B cell (primary cell): ENCODE results near the gene FRYL. TPM values are rescaled to one million over a fixed set of nuclear protein-coding genes. Genes with fewer than 3 reads are reported as not detected.
"Not testable (repeated sequence)": the region's sequence is repeated elsewhere in the genome, so short reads cannot be mapped to it uniquely, and the experiment has no call there.

ENCODE experiments used
- ATAC-seq: fragments of 200-7000 bp; cut with Tn5 transposase; one replicate; pipeline ENCODE4 v1.10.0; 2021; ENCODE audit warnings: low read depth, mild to moderate bottlenecking, moderate number of reproducible peaks, moderate library complexity
- CTCF ChIA-PET: fragments of 350-600 bp; sonication (Branson Sonifier 250); formaldehyde crosslinking; loops from one replicate; lab custom pipeline; 2021; ENCODE audit warnings: antibody characterized with exemption, inconsistent platforms; lab: Charles Lee
- POLR2A ChIA-PET: fragments of 350-600 bp; sonication (Branson Sonifier 250); formaldehyde crosslinking; loops from one replicate; lab custom pipeline; 2021; ENCODE audit warnings: antibody characterized with exemption; lab: Charles Lee
- DNase-seq: peaks from one replicate; pipeline ENCODE4 v3.0.0; 2013
- H2AFZ ChIP-seq: 2 replicates; pipeline ENCODE4 v1.6.1; 2012; ENCODE audit warnings: mild to moderate bottlenecking, low read depth, low read length; ENCODE audit not compliant: insufficient read depth, poor library complexity, severe bottlenecking
- H3K27ac ChIP-seq, 2 donors: 1 replicate in 1 of 2; 2 replicates in 1 of 2; pipeline ENCODE4 v1.5.1; 2012 to 2013; ENCODE audit warnings: low read length in 2 of 2, mild to moderate bottlenecking in 2 of 2, moderate library complexity in 1 of 2
- H3K27me3 ChIP-seq, 4 experiments: fragments of 200-600 bp in 1 of 4; sonication (generic) in 1 of 4; replicated peaks in 1 of 4; 1 replicate in 2 of 4; 2 replicates in 2 of 4; pipeline versions ENCODE4 v1.6.1 to v1.7.0; 2013 to 2016; ENCODE audit warnings: low read length in 3 of 4, mild to moderate bottlenecking in 2 of 4, mixed read lengths in 1 of 4, moderate library complexity in 1 of 4; ENCODE audit not compliant: insufficient read depth in 4 of 4, control insufficient read depth in 3 of 4; ENCODE audit errors: control extremely low read depth in 1 of 4
- H3K36me3 ChIP-seq, 2 experiments: replicated peaks in 1 of 2; 1 replicate in 1 of 2; 2 replicates in 1 of 2; pipeline versions ENCODE4 v1.6.1 to v1.7.1; 2013; ENCODE audit warnings: low read length in 1 of 2; ENCODE audit not compliant: insufficient read depth in 2 of 2, control insufficient read depth in 1 of 2; ENCODE audit errors: control extremely low read depth in 1 of 2, extremely low read depth in 1 of 2
- H3K4me1 ChIP-seq, 2 donors: fragments of 200-600 bp in 1 of 2; sonication (generic) in 1 of 2; 1 replicate in 1 of 2; 2 replicates in 1 of 2; pipeline versions ENCODE4 v1.5.1 to v1.6.1; 2013 to 2017; ENCODE audit warnings: low read length in 2 of 2; ENCODE audit not compliant: control insufficient read depth in 2 of 2, insufficient read depth in 2 of 2
- H3K4me2 ChIP-seq: replicated peaks from 2 replicates; pipeline ENCODE3; 2012; ENCODE audit warnings: mild to moderate bottlenecking, low read depth, low read length; ENCODE audit not compliant: poor library complexity, severe bottlenecking
- H3K4me3 ChIP-seq, 5 experiments: fragments of 200-600 bp in 1 of 5; sonication (generic) in 1 of 5; 1 replicate in 3 of 5; 2 replicates in 2 of 5; pipeline versions ENCODE4 v1.5.1 to v1.7.0; 2011 to 2016; ENCODE audit warnings: low read length in 4 of 5, mild to moderate bottlenecking in 4 of 5, low read depth in 2 of 5, control low read depth in 1 of 5, moderate library complexity in 1 of 5; ENCODE audit not compliant: insufficient read depth in 1 of 5; ENCODE audit errors: control extremely low read depth in 1 of 5, extremely low read depth in 1 of 5
- H3K79me2 ChIP-seq: fragments of 200-600 bp; sonication (generic); one replicate; pipeline ENCODE4 v1.6.0; 2016; ENCODE audit warnings: low read length; ENCODE audit not compliant: control insufficient read depth, insufficient read depth
- H3K9ac ChIP-seq: fragments of 200-600 bp; sonication (generic); 2 replicates; pipeline ENCODE4 v1.6.1; 2017; ENCODE audit warnings: mild to moderate bottlenecking, low read length, moderate library complexity
- H3K9me3 ChIP-seq, 3 donors: one replicate each; pipeline versions ENCODE4 v1.6.1 to v1.7.1; 2013; ENCODE audit warnings: low read length in 2 of 3; ENCODE audit not compliant: control insufficient read depth in 2 of 3, insufficient read depth in 1 of 3; ENCODE audit errors: control extremely low read depth in 1 of 3
- H4K20me1 ChIP-seq: 2 replicates; pipeline ENCODE4 v1.6.0; 2012; ENCODE audit warnings: mild to moderate bottlenecking, low read length; ENCODE audit not compliant: insufficient read depth, control insufficient read depth, poor library complexity, severe bottlenecking
- H3K27ac Mint-ChIP-seq: one replicate; pipeline ENCODE4 v1.8.0; 2021; ENCODE audit warnings: mixed read lengths
- H3K27me3 Mint-ChIP-seq: one replicate; pipeline ENCODE4 v1.8.0; 2021; ENCODE audit warnings: mixed read lengths
- H3K4me1 Mint-ChIP-seq: one replicate; pipeline ENCODE4 v1.8.0; 2021; ENCODE audit warnings: mixed read lengths
- H3K4me3 Mint-ChIP-seq: one replicate; pipeline ENCODE4 v1.8.0; 2021; ENCODE audit warnings: mixed read lengths
- H3K9me3 Mint-ChIP-seq: one replicate; pipeline ENCODE4 v1.8.0; 2022; ENCODE audit warnings: mixed read lengths; ENCODE audit not compliant: insufficient read depth
- EZH2 ChIP-seq: IDR thresholded peaks from 2 replicates; pipeline ENCODE4 v1.6.1; 2012; ENCODE audit warnings: borderline replicate concordance, low read depth, mild to moderate bottlenecking, moderate library complexity, low read length; ENCODE audit not compliant: insufficient read depth, poor library complexity, severe bottlenecking
- WGBS: methylation state at CpG from one replicate; pipeline ENCODE4 v1.1.5; 2013; ENCODE audit warnings: missing lambda C conversion rate; ENCODE audit not compliant: insufficient coverage; 5-methylcytosine and 5-hydroxymethylcytosine counted together
- intact Hi-C: fragments of 100-400 bp; cut with micrococcal nuclease; formaldehyde crosslinking; loops from one replicate; pipeline ENCODE4 v1.10.0; 2022
- polyA plus RNA-seq: library from polyadenylated mRNA; depleted of rRNA; stranded (reverse); fragments of >200 nt; gene quantifications from 2 replicates; pipeline ENCODE4 v1.2.3, GENCODE V29; 2012
- total RNA-seq, 2 donors: library from RNA; stranded (reverse); fragments of 120-200 nt in 1 of 2; gene quantifications; 1 replicate in 1 of 2; 2 replicates in 1 of 2; pipeline versions ENCODE4 v1.2.3 to v1.2.4, GENCODE V29; 2013 to 2022
- TF ChIP-seq, protein P1 (sequence below): fragments of 200-600 bp; IDR thresholded peaks from one replicate; pipeline ENCODE4 v1.8.0; 2022; ENCODE audit warnings: antibody characterized with exemption, mild to moderate bottlenecking

FRYL gene
- total and polyA plus RNA-seq, 2 donors (not counting 1 experiment from before 2014, with no cell fraction given), result 15.5 to 138 TPM

DNA sequence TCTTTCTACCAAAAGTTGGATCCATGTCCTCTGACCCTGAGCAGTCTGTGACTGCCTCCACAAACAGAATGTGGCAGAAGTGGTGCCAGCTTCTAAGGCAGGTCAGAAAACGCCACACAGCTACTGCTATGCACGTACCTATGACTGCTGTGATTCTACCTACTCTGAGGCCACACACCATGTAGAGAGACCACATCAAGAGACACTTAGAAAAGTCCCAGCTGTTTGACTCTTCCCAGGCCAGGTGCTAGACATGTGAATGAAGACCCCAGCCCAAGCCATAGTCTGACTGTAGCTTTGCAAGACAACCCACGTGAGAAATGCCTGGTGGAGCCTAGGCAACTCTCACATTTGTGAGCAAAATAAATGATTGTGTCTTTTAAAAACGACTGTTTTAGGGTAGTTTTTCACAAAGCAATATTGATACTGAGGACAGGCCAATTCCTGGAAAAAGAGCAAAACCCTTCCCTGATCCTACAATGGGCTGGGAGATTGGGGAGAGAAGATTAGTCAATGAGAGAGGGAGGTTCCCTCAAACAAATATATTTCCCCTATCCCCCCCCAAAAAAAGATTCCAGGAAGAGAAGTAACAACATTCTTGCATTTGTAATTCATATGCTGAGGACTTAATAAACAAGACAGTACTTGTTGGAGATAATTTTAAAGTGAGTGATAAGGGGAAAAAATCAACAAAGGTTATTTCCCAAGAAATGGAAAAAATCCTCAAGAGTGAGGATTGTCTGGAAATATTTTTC lies 33.3 kb downstream of the FRYL start:
- DNase-seq (no peak), ATAC-seq (no peak)
- no peaks in the 10 kb centered on the region for H3K27me3 Mint-ChIP-seq
- H3K79me2 ChIP-seq, result peaks cover 97% of the 10 kb centered on the region
- peaks cover 60% of the 10 kb centered on the region for H4K20me1 ChIP-seq
- TF ChIP-seq, protein P1, sequence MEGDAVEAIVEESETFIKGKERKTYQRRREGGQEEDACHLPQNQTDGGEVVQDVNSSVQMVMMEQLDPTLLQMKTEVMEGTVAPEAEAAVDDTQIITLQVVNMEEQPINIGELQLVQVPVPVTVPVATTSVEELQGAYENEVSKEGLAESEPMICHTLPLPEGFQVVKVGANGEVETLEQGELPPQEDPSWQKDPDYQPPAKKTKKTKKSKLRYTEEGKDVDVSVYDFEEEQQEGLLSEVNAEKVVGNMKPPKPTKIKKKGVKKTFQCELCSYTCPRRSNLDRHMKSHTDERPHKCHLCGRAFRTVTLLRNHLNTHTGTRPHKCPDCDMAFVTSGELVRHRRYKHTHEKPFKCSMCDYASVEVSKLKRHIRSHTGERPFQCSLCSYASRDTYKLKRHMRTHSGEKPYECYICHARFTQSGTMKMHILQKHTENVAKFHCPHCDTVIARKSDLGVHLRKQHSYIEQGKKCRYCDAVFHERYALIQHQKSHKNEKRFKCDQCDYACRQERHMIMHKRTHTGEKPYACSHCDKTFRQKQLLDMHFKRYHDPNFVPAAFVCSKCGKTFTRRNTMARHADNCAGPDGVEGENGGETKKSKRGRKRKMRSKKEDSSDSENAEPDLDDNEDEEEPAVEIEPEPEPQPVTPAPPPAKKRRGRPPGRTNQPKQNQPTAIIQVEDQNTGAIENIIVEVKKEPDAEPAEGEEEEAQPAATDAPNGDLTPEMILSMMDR, result no peak
- TF ChIP-seq EZH2, result no peak
- no peak overlapping the region for H3K4me3 Mint-ChIP-seq
- no peaks in the 10 kb centered on the region for H3K36me3 ChIP-seq
- no peak overlapping the region for H3K4me2 ChIP-seq
- H3K9me3 ChIP-seq, result no peaks in the 10 kb centered on the region
- no peak overlapping the region for H3K27ac Mint-ChIP-seq
- H3K27ac ChIP-seq, result no peak overlapping the region
- no peak overlapping the region for H2AFZ ChIP-seq
- no peak overlapping the region for H3K4me3 ChIP-seq
- intact Hi-C loops, result no loop called here
- peaks cover 67% of the 10 kb centered on the region for H3K4me1 Mint-ChIP-seq
- no peaks in the 10 kb centered on the region for H3K9me3 Mint-ChIP-seq
- no peak overlapping the region for H3K9ac ChIP-seq
- H3K27me3 ChIP-seq, result no peaks in the 10 kb centered on the region
- ChIA-PET POLR2A (no interaction called here), CTCF (no interaction called here)
- WGBS, result 93% methylated on average over 3 of the region's 4 CpGs
- peaks cover 23 to 24% of the 10 kb centered on the region in 2 donors for H3K4me1 ChIP-seq

- H3K36me3 ChIP-seq, H3K4me3 ChIP-seq, POLR2A ChIA-PET, H3K27ac ChIP-seq, H3K4me2 ChIP-seq, H3K27me3 ChIP-seq, H2AFZ ChIP-seq, H3K9ac ChIP-seq, DNase-seq, ATAC-seq, CTCF ChIA-PET, H3K4me3 Mint-ChIP-seq, H3K27me3 Mint-ChIP-seq, H3K27ac Mint-ChIP-seq, H3K9me3 ChIP-seq, H3K9me3 Mint-ChIP-seq, intact Hi-C loops: not testable (repeated sequence)
- no CpG with 5 or more reads among the region's 5 CpGs for WGBS
- peaks cover 15 to 17% of the 10 kb centered on the region in 2 donors for H3K4me1 ChIP-seq
- H4K20me1 ChIP-seq, result peaks cover 60% of the 10 kb centered on the region
- peaks cover 62% of the 10 kb centered on the region for H3K4me1 Mint-ChIP-seq
- peaks cover 95% of the 10 kb centered on the region for H3K79me2 ChIP-seq
Observed at GRCh38 chr4:48745223-48745622, 34.9 kb downstream of the FRYL start.
